ENCODE measurements around the gene ANO2. TPM values are rescaled to one million over a fixed set of nuclear protein-coding genes. Genes with fewer than 3 reads are reported as not detected.

Gene ANO2
- total and polyA plus RNA-seq, 2 donors, result 2.9 to 8.8 TPM

DNA sequence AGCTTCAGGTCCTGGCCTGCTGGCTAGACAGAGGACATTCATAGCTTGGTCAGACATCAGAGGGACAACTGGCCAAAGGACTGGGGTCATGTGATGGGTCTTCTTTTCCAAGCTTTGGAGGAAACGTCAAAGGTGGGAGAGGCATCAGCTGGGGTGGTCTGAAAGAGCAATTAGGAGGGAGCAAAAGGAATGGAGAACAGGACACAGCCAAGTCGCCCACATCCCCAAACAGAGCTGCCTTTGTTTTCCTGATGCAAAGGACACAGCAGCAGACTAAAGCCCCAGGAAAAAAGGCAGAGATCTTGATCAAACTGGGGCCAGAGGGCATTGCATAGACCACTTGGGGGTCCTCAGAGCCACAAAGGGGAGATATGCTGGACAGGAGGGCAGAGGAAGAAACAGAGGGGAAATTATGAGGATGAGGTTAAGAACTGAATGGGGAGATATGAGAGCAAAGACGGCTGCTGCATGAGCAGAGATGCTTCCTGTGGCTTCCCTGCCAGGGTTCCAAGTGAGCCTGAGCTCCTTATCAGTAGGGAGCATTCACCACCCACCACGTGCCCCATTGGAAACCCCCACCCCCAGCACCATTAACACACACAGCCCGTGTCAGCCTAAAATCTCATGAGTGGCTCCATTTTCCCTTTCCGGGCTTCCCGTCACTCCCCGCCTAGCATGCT, 62.4 kb downstream of the ANO2 start:
- H3K27ac ChIP-seq (ENCODE audit: low read depth), result no peak overlapping the region
- H3K4me3 ChIP-seq (ENCODE audit: low read depth, low read length), result no peak overlapping the region
- no peaks in the 10 kb centered on the region for H3K4me1 ChIP-seq (ENCODE audit: insufficient read depth)
- no peaks in the 10 kb centered on the region for H3K36me3 ChIP-seq (ENCODE audit: insufficient read depth)
- WGBS, result 44% methylated on average over 8 of the region's 8 CpGs
- DNase-seq (ENCODE audit: extremely low spot score), result no peak

DNA sequence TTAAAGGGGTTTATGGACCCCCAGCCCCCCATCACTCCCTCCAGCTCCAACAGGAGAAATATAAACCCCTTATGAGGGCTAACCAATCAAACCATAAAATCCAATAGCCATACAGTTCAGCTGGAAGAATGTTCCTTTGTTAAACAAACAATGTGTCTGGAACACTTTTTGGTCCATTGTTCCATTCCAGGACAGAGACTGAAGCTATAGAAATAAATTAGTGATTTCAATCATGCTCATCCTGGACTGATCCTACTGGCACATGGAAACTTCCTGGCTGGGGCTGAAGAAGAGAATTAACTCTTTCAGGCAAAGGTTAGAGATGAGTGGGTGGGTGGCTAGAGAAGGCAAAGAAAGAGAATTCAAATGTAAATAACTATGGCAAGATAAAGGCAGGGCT, 63.4 kb downstream of the ANO2 start:
- no peak overlapping the region for H3K27ac ChIP-seq (ENCODE audit: low read depth)
- DNase-seq (ENCODE audit: extremely low spot score), result no peak
- H3K4me1 ChIP-seq (ENCODE audit: insufficient read depth), result no peaks in the 10 kb centered on the region
- H3K4me3 ChIP-seq (ENCODE audit: low read depth, low read length), result no peak overlapping the region
- H3K36me3 ChIP-seq (ENCODE audit: insufficient read depth), result no peaks in the 10 kb centered on the region

DNA sequence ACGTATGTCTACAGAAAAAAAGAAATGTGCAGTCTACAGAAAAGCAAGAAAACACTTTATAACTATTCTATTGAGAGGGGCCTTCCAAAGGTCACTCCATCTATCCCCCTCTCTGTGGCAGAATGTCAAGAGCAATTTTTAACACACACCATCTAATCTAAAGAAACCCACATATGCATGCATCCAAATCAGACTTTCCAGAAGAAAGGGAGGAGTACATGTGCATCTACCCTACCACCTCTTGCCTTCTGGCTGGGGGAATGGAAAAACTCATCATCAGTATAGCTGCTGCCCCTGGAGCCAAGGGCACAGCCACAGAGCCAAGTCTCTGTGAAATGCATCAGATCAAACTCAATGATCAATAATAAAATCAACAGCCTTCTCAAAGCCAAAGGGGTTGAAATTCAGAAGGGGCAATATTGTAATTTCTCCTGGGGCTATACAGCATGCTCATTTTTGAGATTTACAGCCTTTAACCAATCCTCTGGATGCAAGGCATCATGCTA, 63.9 kb downstream of the ANO2 start:
- Histone ChIP-seq H3K36me3 (ENCODE audit: insufficient read depth) (no peaks in the 10 kb centered on the region), H3K27ac (ENCODE audit: low read depth) (no peak overlapping the region), H3K4me3 (ENCODE audit: low read depth, low read length) (no peak overlapping the region), H3K4me1 (ENCODE audit: insufficient read depth) (no peaks in the 10 kb centered on the region)
- 82% methylated on average over 1 of the region's 1 CpG for WGBS
- no peak for DNase-seq (ENCODE audit: extremely low spot score)

DNA sequence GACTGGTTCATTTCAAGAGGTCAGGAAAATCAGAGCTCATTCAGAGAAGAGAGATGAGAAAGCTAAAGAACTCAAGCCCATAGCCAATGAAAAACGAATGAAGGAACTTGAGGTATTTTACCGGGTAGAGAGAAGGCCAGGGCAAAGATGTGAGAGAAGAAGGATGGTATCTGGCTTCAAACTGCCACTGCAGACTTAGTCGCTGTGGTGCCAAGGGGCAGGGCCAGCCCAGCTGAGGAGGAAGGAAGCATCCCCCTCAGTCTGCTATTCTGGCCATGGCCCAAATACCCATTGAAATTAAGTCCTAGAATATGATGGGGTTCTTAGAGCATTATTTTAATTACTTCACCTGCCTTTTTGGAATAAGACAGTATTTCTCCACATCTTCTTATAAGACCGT, 69.2 kb downstream of the ANO2 start:
- no peak for DNase-seq (ENCODE audit: extremely low spot score)
- Histone ChIP-seq H3K4me1 (ENCODE audit: insufficient read depth) (no peaks in the 10 kb centered on the region), H3K27ac (ENCODE audit: low read depth) (no peak overlapping the region), H3K4me3 (ENCODE audit: low read depth, low read length) (no peak overlapping the region), H3K36me3 (ENCODE audit: insufficient read depth) (no peaks in the 10 kb centered on the region)
- 82% methylated on average over 4 of the region's 4 CpGs for WGBS

DNA sequence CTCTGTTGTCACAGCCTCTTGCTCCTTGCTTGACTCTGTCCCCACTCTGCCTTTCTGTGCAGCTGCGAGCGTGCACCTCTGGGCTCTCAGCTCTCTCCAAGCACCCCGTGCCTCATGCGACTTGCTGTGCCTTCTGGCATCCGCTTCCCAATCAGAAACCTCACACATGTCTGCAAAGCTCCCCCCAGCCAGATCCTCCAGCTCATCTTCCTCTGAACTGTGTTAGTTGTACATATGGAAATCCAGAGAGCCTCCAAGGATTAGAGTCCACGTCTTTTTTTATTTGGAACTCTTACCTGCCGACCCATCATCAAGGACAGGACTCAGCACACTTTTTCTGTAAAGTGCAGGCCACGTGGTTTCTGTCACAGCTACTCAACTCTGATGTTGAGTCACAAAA, 70.5 kb downstream of the ANO2 start:
- 82% methylated on average over 8 of the region's 8 CpGs for WGBS
- DNase-seq (ENCODE audit: extremely low spot score), result no peak
- Histone ChIP-seq H3K36me3 (ENCODE audit: insufficient read depth) (no peaks in the 10 kb centered on the region), H3K27ac (ENCODE audit: low read depth) (no peak overlapping the region), H3K4me3 (ENCODE audit: low read depth, low read length) (no peak overlapping the region), H3K4me1 (ENCODE audit: insufficient read depth) (no peaks in the 10 kb centered on the region)

DNA sequence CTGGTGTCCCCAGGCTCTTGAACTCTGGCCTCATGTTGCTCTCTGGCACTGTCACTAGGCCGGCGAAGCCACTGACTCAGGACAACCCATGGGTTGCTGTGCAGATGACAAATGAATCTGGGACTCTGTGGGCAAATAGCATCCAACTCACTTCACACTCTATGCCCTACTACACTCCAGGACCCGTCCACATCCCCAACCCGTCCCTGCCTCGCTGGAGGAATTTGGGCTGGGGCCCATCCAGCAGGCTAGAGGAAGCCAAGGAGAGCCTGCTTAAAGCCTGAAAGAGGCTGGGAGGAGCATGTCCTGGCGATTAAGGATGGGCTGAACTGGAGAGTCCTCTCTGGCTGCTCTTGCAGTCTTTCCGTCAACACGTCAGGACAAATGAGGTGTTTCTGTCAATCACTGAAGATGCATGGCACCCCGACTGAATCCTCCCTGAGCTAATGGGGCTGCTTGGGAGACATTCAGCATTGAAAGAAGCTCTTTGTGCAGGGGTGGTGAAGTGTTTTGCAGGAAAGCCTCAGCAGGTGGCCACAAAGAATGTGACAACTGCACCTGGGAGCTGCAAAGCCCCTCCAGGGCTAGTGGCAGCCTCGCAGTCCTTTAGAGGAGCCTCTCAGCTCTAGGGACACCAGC, 71.7 kb downstream of the ANO2 start:
- Histone ChIP-seq H3K4me1 (ENCODE audit: insufficient read depth) (no peaks in the 10 kb centered on the region), H3K27ac (ENCODE audit: low read depth) (no peak overlapping the region), H3K36me3 (ENCODE audit: insufficient read depth) (no peaks in the 10 kb centered on the region), H3K4me3 (ENCODE audit: low read depth, low read length) (no peak overlapping the region)
- 59% methylated on average over 10 of the region's 10 CpGs for WGBS
- no peak for DNase-seq (ENCODE audit: extremely low spot score)

DNA sequence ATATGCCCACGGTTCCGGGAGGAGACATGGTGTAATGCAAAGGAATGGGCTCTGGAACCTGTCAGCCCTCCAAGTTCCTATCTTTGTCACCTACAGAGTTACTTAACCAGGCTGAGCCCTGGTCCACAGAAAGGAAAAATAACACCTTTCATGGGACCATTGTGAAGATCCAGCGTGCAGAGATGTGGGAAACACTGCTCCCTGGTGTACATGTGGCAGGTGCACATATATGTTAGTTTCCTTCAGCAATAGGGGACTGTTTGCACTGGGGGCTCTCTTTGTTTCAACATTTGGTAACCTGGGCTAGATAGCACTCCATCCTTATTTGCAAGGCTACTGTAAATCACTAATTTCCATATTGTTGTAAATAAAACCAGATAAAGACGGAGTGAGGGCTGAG, 72.3 kb downstream of the ANO2 start:
- Histone ChIP-seq H3K27ac (ENCODE audit: low read depth) (no peak overlapping the region), H3K4me3 (ENCODE audit: low read depth, low read length) (no peak overlapping the region), H3K4me1 (ENCODE audit: insufficient read depth) (no peaks in the 10 kb centered on the region), H3K36me3 (ENCODE audit: insufficient read depth) (no peaks in the 10 kb centered on the region)
- 65% methylated on average over 4 of the region's 4 CpGs for WGBS
- DNase-seq (ENCODE audit: extremely low spot score), result no peak

DNA sequence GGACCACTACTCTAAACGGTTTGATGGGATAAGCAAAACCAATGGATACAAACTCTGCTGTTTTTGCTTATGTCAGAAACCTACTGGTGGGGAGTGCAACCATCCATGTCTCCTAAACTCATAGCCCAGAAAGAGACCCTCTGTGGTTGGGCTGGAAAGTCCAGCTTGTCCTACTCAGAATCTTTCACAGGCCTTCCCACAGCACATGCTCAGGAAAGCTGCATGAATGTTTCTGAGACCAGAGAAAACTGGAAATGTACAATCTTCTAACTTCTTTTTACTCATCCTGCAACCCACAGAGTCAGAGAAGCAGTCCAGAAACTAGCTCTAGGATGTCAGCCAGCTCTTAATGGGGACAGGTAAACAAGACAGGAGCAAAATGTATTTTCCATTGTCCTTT, 73.3 kb downstream of the ANO2 start:
- H3K36me3 ChIP-seq (ENCODE audit: insufficient read depth), result no peaks in the 10 kb centered on the region
- DNase-seq (ENCODE audit: extremely low spot score), result no peak
- 73% methylated on average over 1 of the region's 1 CpG for WGBS
- no peaks in the 10 kb centered on the region for H3K4me1 ChIP-seq (ENCODE audit: insufficient read depth)
- no peak overlapping the region for H3K4me3 ChIP-seq (ENCODE audit: low read depth, low read length)
- no peak overlapping the region for H3K27ac ChIP-seq (ENCODE audit: low read depth)

DNA sequence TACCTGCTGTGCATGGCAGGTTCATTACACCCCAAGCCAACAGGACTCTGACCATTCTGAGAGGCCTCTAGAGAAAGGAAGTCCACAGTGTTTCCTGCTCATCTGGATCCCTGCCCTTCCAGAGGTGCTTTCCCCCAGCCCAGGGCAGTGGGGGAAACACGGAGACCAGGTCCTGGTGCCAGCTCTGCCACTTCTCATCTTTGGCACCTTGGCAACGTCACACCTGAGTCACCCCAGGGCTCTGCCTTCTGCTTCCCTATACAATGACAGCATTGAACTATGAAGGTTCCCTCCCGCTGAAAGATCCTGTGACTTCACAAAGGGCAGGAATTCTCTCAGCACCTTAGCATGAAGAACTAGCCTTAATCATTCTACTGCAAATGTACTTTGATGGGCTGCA, 74.9 kb downstream of the ANO2 start:
- Histone ChIP-seq H3K4me3 (ENCODE audit: low read depth, low read length) (no peak overlapping the region), H3K4me1 (ENCODE audit: insufficient read depth) (no peaks in the 10 kb centered on the region), H3K36me3 (ENCODE audit: insufficient read depth) (no peaks in the 10 kb centered on the region), H3K27ac (ENCODE audit: low read depth) (no peak overlapping the region)
- 73% methylated on average over 3 of the region's 3 CpGs for WGBS
- no peak for DNase-seq (ENCODE audit: extremely low spot score)

DNA sequence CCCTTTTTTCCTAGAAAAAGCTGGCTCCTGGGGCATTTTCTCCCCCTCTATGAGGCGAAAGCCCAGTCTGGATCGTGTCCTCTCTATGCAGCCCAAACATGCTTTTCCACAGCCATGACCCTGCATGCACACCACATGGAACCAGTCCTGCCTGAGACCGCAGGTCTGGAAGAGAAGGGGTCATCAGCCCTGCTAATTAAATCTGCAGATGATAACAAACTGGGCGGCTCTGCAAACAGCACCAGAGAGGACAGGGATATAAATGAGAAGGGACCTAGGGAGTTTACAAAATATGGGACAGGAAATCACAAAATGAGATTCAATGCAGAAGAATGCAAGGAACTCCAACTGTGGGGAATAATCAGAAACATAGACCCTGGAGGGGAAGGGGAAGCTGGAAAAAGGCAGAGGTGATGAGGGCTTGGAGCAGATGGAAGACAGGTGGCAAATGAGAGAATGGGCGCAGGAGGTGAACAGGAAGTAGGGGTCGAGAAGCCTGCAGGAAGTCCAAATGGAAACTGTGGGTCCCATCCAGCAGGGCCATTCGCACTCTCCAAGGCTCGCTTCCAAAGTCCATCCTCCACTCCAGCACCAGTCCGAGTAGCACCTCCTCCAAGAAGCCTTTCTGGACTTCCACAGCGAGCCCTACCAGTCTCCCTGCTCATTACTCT, 76.3 kb downstream of the ANO2 start:
- Histone ChIP-seq H3K4me3 (ENCODE audit: low read depth, low read length) (no peak overlapping the region), H3K27ac (ENCODE audit: low read depth) (no peak overlapping the region), H3K36me3 (ENCODE audit: insufficient read depth) (no peaks in the 10 kb centered on the region), H3K4me1 (ENCODE audit: insufficient read depth) (no peaks in the 10 kb centered on the region)
- no peak for DNase-seq (ENCODE audit: extremely low spot score)
- WGBS, result 70% methylated on average over 10 of the region's 10 CpGs

DNA sequence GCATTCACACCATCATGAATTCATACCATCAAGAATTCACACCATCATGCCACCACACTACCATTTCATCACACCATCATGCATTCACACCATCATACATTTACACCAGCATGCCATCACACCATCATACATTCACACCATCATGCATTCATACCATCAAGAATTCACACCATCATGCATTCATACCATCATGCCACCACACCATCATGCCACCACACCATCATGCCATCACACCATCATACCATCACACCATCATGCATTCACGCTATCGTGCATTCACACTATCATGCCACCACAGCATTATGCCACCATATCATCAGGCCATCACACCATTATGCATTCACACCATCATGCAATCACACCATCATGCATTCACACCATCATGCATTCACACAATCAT, 79.7 kb downstream of the ANO2 start:
- Histone ChIP-seq H3K36me3 (ENCODE audit: insufficient read depth) (no peaks in the 10 kb centered on the region), H3K27ac (ENCODE audit: low read depth) (no peak overlapping the region), H3K4me3 (ENCODE audit: low read depth, low read length) (no peak overlapping the region), H3K4me1 (ENCODE audit: insufficient read depth) (no peaks in the 10 kb centered on the region)
- DNase-seq (ENCODE audit: extremely low spot score), result no peak
- WGBS, result 97% methylated on average over 2 of the region's 2 CpGs

DNA sequence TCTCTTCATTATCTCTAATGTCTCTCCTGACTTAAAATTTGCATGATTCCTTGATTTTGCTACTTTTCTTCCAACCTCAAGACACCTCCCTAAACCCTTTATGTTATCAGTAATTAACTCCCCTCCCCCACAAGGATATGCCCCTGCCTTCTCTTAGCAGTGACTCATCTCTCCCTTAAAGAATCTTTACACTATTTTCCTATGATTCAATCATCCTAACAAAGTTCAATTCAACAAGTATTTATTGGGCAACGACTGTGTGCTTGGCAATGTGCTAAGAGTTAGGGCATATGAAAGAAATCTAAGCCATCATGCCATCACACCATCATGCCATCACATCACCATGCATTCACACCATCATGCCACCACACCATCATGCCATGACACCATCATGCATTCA, 80.1 kb downstream of the ANO2 start:
- no peak overlapping the region for H3K27ac ChIP-seq (ENCODE audit: low read depth)
- no peaks in the 10 kb centered on the region for H3K36me3 ChIP-seq (ENCODE audit: insufficient read depth)
- H3K4me3 ChIP-seq (ENCODE audit: low read depth, low read length), result no peak overlapping the region
- no peaks in the 10 kb centered on the region for H3K4me1 ChIP-seq (ENCODE audit: insufficient read depth)
- DNase-seq (ENCODE audit: extremely low spot score), result no peak
- WGBS, result 64% methylated on average over 1 of the region's 1 CpG

DNA sequence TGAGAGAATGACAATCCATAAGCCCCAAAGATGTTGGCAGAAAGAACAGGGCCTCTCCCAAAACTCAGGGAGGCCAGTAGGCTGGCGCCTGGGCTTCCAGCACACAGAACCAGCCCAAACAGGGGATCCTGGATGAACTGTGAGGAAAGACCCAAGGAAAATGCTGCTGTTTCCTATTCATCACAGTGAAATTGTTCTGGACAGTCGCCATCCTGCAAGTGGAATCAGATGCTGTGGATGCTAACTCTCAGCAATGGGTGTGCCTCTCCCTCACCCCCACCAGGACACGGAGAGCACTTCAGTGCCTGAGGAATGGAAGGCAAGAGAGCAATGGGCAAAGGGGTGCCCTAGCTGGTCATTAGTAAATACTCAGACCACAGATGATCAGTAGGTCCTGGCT, 80.8 kb downstream of the ANO2 start:
- 69% methylated on average over 3 of the region's 3 CpGs for WGBS
- DNase-seq (ENCODE audit: extremely low spot score), result no peak
- H3K36me3 ChIP-seq (ENCODE audit: insufficient read depth), result no peaks in the 10 kb centered on the region

DNA sequence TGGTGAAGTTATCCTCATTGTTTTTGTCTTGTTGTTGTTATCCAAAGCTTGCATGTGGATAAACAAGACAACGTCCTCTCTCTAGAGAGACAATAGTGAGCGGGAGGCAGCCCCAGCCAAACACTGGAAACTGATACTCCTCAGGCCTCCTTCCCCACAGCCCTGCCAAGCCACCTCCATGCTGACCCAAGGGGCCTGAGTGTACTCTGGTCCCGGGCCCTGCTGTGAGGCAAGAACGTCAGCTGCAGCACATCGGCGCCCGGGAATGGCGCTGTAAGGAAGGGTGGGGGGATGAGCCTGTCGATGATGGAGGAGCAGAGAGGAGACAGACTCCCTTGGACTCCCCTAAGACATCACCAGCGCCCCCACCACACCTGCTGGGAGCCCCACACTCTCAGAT, 83.6 kb downstream of the ANO2 start:
- no peak overlapping the region for H3K4me3 ChIP-seq (ENCODE audit: low read depth, low read length)
- no peaks in the 10 kb centered on the region for H3K4me1 ChIP-seq (ENCODE audit: insufficient read depth)
- H3K27ac ChIP-seq (ENCODE audit: low read depth), result no peak overlapping the region
- H3K36me3 ChIP-seq (ENCODE audit: insufficient read depth), result no peaks in the 10 kb centered on the region
- no peak for DNase-seq (ENCODE audit: extremely low spot score)
- WGBS, result 88% methylated on average over 10 of the region's 10 CpGs

More for the DNA sequence above, 80.8 kb downstream of the ANO2 start:
- H3K4me3 ChIP-seq (ENCODE audit: low read depth, low read length), result no peak overlapping the region
- no peak overlapping the region for H3K27ac ChIP-seq (ENCODE audit: low read depth)
- H3K4me1 ChIP-seq (ENCODE audit: insufficient read depth), result no peaks in the 10 kb centered on the region

Measured in urinary bladder (tissue), 4 donors.